ENCODE results near the gene ZKSCAN3.

DNA sequence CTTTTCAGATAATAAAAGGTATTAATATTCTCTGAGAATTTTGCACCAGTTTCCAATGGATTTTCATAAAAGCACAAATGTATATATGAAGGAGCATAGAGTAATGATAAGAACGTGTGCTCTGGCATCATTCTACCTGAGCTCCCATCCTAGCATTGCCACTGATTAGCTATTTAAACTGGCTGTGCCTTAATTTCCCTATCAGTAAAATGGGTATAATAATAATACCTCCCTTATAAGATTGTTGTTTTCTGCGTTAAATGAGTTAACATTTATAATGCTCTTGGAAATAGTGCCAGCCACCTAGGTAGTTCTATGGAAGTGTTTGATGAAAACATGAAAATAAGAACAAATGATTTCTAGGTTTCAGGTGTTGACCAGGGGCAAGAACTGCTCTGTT, 11.2 kb downstream of the ZKSCAN3 start:
- TF ChIP-seq POLR2AphosphoS5 (IDR thresholded peaks at IDR 0.05; ENCODE audit: low read depth, low read length) (no peak), CTCF (IDR thresholded peaks at IDR 0.05 in 2 of 3, conservative IDR thresholded peaks at IDR 0.05 in 1 of 3; ENCODE audit: borderline replicate concordance in 1 of 3, insufficient read depth in 1 of 3, low read depth in 2 of 3, low read length in 2 of 3) (no peak), MAX (IDR thresholded peaks at IDR 0.05) (no peak), YY1 (IDR thresholded peaks at IDR 0.05; ENCODE audit: extremely low read depth, insufficient replicate concordance, low read depth, low read length) (no peak), EZH2phosphoT487 (IDR thresholded peaks at IDR 0.05; ENCODE audit: borderline replicate concordance) (no peak), FOSL1 (IDR thresholded peaks at IDR 0.05; ENCODE audit: low read depth) (no peak), CEBPB (IDR thresholded peaks at IDR 0.05; ENCODE audit: low read depth) (no peak), POLR2A (IDR thresholded peaks at IDR 0.05; ENCODE audit: borderline replicate concordance, extremely low read depth, insufficient read depth, insufficient read length) (no peak), SP1 (IDR thresholded peaks at IDR 0.05; ENCODE audit: low read depth) (no peak), EGR1 (IDR thresholded peaks at IDR 0.05; ENCODE audit: low read depth) (no peak), RAD21 (IDR thresholded peaks at IDR 0.05; ENCODE audit: low read depth) (no peak), REST (IDR thresholded peaks at IDR 0.05; ENCODE audit: low read depth) (no peak)

Measured in HCT116 (cell line).